NCI-H524 (cell line): ENCODE data around the gene KCTD16.
A peak's percentile ranks its signal among the peaks of the same experiment; 100 is the strongest.

ENCODE experiments used
- DNase-seq, 2 experiments: peaks; one replicate each; lab custom pipeline; 2025; lab: John Stamatoyannopoulos, UW

The KCTD16 gene

DNA sequence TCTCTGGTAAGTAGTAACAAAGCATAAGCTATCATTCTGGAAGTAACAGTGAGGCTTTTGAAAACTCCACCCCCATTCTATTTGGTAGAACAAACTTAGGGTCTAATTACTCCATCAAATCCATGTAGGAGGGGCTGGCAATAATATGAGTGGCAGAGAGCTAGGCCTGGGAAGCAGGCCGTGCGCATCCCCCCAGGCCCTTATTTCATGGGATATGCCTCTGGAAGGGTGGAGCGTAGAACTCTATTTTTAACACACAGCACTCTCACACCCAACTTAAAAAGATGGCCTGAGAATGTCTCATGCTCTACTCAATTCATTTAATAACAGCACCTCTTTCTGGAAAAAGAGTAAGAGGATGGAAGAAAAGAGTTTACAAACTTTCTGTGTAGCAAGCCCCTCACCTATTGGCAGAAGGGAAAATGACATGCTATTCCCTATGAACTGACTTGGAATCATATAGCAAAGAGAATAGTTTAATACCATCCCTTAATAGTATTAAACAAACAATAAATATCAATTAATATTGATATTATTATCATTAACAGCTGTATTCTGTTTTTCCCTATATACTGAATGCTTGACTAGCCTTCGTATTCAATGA, 233.2 kb downstream of the KCTD16 start:
- no peak for DNase-seq

DNA sequence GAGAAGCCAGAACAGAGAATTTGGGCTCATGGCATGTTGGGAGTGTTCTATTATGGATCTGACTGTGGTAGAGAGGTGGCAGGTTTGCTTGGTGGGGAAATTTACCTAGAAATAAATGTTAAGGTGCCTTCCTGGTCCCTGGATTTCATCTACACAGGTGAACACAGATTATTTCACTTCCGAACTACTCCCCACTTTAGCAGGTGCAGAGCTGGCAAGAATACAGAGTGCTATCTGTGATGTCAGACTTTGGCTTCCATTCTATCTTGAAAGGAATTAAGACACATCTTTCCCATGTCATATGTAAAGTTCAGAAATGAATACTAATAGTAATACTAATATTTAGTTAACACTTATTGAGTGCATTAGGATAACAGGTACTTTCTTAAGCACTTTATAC, 234.0 kb downstream of the KCTD16 start:
- DNase-seq = no peak

DNA sequence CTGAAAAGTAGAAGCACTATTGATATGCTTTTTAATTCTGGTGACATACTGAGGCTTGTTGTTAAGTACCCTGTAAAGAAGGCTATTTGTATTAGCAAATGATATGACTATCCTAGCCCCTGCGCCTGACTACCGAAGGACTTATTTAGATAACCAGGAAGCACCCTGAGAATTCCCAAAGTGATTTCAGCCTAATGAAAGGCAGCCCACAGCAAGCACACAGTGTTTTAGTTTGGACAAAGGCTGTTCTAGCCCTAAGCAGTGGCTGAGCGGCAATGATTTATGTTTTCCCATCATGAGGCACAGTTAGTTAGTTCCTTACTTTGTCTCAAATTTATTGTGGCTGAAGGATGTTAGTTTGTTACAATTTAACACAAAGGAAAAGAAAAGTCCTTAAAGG, 235.3 kb downstream of the KCTD16 start:
- peak in 1 of 2 experiments; percentile 13 for DNase-seq

DNA sequence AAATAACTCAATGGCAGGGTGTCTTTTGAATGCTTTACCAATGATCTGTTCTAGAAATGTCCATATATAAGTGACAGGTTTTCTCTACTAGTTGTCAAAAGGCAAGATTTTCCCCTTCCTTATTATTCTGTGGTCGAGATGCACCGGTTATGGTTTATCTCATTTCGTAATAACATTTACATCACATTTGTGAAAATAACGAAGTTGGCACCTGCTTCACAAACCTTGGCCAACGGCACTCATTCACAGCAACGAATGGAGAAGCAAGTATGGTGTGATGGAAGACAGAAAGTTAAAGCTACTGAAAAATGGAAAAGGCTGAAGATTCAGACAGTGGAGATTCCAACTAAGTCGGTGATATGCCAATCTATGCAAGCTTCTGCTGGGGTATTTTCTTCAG, 235.8 kb downstream of the KCTD16 start:
- no peak for DNase-seq

DNA sequence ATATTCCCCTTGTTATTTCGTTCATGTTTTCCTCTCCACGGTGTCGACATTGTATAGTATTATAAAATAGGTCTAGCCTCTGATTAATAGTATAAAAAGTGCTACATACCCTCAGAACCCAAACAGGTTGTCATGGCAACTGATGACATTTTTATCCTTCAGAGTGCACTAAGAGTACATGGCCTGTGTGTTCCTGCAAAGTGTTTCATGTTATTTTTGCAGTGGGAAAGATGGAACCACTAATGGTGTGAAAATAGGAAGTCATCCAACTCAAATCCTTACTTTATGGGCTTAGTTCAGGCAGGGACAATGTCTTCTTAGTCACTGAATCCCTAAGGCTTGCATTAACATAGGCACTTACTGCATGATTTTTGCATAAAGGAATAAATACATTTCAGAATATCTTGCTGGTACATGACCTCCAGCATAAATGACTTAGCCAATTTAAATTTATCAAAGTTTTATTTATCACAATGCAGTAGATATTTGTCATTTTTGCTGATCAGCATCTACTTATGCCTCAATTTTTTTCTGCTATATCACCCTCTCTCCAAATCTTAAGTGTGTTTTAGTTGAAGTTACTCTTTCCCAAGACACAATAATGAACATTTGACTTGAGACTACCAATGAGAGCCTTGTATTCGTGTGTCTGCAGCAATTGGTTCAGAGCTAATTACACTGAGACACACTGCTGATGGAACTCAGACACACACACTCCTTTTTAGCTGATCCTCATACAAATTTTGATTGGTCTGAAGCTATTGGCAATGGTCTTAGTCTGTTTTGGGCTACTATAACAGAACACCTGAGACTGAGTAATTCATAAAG, 243.7 kb downstream of the KCTD16 start:
- no peak for DNase-seq

DNA sequence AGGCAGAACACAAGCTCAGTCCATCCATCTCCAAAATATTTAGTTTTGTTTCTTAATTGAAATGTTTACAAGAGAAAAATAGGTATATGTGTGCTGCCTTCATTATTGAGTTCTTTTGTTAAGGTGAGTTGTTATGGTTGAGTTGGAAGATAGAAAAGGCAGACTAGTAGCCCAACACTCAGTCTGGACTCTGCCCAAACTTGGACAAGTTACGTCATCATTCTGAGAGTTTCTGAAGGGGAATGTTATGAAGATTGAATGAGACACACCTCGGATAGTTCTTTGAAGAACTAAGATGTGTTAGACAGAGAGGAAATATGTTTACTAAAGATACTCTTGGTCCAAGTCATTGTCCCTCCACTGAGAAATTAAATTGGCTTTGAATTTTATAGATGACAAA, 245.5 kb downstream of the KCTD16 start:
- no peak for DNase-seq

DNA sequence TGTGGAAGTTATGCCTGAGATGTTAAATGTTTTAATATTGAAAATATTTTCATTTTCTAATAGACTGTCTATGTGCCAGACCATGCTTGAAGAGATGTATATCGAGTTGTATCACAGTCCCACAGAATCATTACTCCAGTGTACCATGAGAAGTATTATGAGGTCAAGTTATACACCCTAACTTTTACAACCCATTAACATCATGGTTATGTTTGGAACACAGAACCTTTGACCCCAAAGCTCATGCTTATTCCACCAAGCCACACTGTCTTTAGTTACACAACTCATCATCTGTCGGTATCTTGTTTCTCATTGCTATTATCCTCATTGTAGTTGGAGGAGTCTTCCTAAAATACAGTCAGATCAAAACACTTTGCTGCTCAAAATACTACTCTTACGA, 248.0 kb downstream of the KCTD16 start:
- DNase-seq = no peak

DNA sequence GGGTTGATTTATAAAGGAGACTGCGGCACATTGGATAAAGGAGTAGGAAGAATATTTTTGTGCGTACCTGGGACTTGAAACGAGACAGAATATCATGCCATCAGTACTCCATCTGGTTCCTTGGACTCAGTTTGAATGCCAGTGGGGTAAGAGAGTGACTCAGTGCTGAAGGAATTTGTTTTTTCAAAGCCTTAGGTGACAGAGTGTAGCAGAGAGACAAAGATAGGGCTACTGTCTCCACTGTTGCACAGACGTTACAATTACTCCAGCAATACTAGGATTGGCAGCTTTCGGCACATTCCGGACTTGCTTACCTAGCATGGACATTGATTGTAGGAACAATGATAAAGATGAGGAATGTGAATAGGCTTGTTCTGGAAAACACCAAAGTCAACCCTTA, 250.7 kb downstream of the KCTD16 start:
- no peak for DNase-seq

DNA sequence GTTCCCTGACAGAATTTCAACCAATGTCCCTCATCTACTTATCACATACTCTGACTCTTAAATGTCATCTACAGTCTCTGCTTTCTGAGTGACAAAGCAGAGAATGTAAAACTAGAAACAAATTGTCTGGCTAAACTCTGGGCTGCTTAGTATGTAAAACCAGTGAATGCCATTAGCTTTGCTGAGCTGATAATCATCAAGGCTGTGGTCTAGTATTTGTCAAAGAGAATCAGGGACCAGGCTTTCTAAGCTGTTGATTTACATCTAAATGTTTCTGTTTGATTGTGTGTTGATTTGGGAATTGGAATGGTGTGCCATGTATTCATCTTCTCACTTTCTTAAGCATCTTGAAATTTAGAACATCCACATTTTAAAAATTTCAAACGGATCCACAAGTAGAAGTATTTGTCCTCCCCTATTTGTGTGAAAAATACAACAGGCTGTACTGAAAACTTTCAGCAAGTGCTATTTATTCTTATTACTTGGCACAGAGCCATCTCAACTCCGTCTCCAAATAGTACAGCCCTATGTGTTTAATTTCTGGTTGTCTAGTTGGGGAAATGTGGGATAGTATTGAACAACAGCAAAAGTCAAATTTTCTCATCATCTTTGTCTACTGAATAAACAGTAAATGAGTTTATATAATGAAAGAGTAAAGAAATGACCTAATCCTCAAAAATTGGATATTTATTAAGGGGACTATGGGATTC, 251.5 kb downstream of the KCTD16 start:
- DNase-seq = no peak

DNA sequence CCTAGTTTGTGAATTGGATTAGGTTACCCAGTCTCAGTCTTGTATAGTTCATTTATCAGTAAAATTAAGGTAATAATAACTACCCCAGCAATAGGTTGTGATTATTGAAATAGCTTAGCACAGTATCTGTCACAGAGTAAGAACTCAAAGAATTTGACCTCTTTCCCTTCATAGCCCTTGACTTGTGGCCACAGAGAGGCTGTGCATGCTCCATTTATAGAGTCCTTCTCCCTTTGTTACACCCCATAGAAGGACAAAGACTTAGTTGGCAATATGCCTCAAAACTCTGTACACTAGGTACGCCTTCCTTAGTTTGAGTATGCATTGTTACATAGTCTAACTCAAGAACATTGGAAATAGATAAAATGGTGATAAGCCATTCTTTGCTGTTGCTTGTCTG, 257.2 kb downstream of the KCTD16 start:
- DNase-seq = no peak

DNA sequence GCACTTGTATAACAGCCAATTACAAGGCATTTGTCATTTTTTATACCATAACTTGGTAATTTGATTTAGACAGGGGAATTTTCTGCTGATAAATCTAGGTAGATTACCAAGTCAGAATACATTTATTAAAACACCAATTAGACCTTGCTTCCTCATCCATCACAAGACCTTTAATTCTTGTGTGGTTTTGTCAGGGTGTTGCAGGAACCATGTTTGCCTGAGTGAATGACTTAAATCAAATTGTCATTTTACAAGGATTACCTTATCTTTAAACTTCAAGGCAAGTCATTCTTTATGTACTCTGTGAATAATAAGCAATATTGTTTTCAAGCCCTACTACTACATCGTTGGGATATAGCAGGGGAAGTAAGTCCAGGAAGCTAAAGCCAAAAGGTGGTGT, 257.7 kb downstream of the KCTD16 start:
- no peak for DNase-seq

DNA sequence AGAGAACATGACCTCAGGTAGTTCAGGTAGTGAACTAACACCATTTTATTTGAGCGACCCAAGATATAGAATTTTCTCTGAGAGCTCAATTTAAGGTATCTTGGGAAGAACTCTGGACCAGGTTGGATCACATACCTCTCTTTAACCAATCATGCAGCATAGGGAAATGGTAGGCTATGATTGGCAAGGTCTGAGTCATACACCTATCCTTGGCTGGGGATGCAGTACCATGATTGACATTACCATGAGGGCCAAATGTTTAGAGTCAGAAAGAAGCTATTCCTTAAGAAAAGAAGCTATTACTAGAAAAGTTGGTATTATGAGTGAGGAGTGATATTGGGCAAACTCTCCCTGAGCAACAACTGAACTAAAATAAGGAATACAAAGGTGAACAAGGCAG, 258.7 kb downstream of the KCTD16 start:
- no peak for DNase-seq

DNA sequence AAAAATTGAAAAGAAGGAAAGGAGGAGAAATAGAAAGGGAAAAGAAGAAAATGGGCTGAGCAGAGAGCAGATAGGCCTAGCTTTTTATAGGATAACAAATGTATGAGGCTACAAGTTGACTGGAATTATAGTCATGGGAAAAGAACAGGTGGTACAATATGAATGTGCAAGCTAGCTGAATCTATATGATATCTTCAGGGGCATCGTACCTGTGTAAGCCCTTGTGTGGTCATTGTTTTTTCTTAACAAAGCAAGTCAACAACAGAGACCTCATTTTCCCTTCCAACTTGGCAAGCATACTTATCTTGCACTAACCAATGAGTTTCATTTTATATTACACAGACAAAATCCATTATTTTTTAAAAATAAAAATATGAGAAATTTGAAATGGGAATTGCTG, 259.2 kb downstream of the KCTD16 start:
- no peak for DNase-seq

DNA sequence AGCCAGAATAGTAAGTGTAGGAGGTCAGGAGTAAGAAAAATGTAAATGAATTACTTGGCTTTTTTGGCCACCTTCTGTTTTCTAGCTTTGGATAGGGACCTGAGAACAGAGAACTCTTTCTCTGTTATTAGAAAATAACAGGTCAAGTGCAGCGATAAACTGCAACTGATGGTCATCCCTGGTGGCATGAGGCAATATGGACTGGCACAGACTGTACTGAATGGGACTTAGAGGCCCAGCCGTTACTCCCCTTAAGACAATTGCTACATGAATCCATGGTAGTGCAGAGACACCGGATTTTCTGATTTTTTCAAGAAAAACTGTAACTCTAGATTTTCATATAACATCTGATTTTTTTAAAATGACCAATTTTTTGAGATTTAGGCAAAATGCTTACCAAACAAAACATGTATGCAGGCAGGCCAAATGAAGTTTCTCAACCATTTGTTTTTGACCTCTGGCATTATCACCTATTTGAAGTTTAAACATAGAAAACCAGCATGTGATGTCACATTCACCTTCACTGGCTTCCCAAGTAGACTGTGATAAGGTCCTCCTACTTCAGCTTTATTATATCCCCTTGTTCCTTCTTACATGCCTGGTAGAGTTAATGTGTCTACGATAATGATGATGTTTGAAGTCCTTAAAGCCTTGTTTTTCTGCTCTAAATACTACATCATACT, 262.6 kb downstream of the KCTD16 start:
- DNase-seq = no peak

DNA sequence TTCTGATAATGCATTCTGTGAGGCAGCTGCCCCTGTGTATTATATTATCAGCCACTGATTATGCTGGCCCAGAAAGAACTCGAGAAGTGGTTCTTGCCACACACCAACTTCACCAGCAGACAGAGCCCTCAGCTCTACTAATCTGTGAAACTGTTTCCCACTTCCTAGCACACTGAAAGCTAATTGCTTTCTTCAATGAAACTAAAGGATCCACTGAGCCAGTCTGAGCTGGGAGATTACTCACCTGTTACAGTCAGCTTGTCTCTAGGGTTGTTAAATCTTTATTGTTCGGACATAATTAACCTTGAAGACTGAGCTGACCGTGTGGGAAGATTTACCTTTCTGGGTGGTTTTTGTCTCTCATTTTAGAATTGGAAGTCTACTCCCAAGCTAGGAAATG, 263.2 kb downstream of the KCTD16 start:
- no peak for DNase-seq

DNA sequence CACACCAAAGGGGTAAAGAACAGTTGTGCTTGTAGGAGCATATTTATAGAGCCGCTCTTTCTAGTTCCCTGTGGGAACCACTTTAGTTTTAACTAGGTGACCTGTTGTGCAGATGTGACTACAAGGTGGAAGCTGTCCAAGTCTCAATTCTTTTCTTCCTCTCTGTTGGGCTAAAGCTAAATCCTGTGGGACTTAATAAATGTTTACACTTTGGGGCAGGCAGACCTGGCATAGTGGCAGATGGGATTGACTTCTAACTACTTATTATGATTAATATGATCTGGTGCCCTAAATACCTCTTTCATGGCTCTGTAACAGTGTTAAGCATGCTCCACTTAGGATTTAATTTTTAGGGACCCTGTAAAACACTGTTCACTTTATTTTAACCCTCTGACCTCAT, 265.3 kb downstream of the KCTD16 start:
- DNase-seq = peak; percentile 88 to 97

DNA sequence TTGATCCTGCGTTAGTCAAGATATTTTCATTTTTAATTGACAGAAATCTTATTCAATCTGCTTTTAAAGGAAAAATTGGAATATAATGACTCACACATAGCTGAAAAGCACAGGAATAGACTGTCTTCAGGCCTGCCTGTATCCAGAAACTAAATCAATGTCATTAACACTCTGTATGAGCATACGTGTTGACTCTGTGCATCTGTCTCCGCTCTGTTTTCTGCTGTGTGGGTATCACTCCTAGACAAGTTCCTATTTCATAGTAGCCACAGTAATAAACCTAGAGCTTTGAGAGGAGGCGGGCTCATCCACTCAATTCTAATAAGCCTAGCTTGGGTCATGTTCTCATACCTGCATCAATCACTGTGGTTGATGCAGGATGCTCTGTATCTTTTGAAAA, 267.6 kb downstream of the KCTD16 start:
- DNase-seq = no peak

DNA sequence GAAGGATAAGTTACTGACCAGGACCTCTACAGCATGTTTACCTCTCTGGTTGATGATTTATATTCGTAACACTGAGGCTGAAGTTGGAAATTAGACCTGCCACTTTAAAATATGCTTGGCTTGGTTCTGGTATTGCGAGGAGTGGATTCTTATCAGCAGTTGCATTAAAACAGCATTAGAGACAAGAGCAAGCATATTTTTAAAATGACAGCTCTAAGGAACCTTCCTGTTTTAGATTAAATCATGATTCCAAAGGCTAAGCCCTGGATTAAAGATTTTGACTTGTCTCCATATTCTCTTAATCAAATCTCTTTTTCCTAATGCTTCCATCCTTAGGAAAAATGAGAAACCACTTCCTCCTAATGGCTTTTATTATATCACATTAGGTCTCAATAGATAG, 277.8 kb downstream of the KCTD16 start:
- DNase-seq = no peak

DNA sequence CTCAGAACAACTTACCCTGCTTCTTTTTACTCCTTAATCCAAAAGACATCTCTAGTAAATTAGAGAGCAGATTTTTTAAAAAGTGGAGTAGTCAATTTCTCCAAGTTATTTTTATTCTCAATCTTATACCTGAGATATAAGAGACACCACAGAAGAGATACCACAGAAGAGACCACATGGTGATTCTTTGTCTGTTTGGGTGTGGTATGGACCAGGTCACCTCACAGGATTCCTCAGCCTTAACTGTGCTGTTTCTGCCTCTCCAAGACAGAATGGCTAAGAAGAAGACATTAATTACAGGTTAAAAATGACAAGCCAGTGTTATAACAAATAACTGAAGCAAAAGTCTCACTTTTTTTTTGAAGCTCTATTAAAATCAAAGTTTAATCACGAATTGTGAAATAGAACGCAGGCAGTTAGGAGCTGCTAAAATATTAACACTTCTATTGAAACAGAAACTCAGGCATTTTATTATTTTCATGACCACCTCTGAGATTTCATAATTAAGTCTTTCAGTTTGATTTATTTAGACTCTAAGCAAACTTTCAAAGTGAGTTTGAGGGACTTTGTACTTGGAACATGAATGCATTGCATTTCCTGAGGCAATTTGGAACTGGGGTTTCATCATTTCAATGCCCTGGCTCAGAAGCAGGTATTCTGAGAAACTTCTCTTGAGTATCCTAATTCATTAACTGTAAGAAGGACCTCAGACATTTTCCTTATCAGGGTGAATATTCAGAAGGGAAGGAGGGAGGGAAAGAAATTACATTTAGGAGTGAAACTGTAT, 280.7 kb downstream of the KCTD16 start:
- DNase-seq = no peak

DNA sequence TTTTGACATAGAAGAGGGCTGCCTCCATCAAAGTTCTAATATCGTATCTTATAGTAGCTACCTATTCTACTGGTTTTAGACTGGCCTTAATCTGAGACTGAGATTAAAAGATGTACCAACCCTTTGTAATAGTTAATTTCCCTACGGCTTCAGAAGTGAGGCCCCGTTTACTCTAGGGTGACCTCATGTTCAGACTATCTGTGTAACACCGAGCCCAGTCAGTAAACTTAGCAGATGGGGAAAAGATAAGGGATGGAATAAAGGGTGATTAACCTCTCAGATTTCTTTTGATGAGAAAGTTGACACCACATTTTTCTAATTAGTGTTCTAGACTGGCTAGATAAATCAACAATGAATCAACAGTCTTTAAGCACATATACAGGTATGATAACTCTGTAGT, 283.1 kb downstream of the KCTD16 start:
- peak; percentile 30 to 61 for DNase-seq

DNA sequence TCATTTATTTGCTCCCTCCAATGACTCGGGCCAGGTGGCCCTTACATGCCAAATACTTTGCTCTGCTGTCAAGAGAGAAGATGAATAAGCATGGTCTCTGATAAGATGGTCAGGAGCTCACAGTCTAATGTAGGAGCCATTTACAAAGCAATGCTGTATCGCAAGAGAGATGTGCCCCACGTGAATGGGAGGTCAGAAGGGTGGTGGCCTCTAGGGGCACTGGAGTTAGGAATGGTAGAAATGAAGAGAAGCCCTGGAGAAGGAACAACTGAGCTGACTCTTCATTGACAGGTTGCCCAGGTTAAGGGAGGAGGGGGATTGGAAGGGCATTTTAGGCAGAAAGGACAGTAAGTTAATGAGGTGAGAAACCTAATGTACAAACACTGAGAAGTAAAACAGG, 286.5 kb downstream of the KCTD16 start:
- no peak for DNase-seq

DNA sequence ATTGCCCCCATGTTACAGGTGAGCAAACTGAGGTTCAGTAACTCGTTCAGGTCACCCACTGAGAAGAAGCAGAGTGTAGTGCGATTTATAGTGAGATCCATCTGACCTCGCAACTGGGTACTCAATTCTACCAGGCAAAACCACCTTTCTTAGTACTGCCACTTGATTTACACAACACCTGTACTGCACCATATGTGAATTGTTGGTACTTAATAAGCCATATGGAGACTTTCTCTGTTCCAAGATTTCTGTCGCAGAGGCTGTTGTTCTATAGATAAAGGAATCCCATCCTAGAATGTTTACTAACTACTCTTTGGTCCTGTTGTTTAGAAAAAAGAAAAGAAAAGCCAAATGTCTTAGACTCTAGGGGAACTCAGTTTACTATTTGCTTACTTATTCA, 287.5 kb downstream of the KCTD16 start:
- peak; percentile 53 to 89 for DNase-seq
